NCI-H510A treated with DMSO at 0.1 percent for 48 hours (cell line): ENCODE measurements around the gene GPC6.

ENCODE experiments used
- DNase-seq: peaks from one replicate; lab custom pipeline; 2025; lab: John Stamatoyannopoulos, UW

GPC6 gene

DNA sequence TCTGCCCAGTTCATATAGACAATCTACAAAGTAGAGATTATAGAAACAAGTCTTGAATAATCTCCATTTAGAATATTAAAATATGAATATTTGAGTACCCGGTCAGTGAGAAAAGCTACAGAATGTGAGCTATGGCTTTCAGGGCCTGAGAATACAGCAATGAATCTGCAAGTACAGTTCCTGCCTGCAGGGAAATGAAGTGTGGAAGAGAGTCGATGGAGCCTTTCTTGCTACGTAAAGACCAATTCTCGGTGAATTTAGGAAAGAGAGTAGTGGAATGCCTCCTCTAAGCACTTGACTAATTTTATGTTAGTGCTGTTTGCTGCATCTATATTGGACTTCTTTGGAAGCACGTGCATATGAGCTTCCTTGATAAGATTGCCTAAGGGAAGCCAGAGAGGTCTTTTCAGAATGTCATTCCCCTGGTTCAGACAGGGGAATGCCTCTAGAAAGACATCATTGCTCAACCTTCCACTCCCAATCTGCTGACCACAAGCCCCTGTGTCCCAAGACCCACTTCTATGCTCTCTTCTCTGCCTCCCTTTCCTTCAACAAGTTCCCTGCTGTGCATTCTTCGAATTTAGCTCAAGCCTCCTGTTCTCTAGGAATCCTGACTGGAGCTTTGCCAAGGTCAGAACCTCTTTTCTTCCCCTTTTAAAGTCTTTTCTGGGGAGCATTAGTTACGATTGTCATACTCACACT lies 41.9 kb downstream of the GPC6 start:
- DNase-seq: no peak

DNA sequence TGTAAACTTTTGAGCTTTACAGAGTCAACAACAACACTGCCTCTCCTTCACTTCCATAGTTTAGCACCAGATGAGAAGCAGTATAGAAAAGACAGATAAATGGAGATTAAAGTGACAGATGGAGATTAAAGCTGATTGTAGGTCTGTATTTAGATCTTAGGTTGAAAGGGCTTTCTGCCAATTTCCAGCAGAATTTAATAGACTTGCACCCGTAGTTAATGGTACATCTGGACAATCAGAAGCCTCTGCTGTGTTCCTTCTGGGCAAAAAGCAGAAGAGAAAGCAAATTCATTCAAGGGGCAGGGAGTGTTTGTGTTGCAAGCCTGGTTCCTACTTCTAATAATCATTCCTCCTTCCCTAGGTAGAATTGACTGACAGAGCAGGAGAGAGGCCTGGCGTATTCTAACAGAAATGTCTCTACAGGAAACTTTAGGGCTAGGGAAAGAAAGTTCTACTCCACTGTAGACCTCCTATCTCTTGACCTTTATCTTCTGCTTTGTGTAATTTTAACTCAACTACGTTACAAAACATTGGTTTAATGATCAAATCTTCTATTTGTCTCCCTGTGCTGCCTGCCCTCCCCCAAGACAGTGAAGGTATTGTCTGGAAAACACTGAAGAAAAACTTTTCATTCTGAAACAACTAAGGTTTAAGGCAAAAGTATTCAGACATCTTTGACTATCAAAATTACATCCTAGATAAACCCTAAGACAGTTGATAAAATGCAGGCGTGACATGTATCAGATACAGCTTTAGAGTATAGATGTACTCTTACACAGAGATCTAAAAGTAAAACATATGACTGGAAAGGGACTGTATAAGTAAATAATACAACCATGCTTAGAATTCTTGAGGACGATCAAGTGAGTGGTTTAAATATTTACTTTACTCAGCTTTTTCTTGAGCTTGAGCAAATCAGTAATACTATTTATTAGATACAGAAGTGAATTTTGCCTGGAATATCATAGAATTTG lies 44.4 kb downstream of the GPC6 start:
- no peak for DNase-seq

DNA sequence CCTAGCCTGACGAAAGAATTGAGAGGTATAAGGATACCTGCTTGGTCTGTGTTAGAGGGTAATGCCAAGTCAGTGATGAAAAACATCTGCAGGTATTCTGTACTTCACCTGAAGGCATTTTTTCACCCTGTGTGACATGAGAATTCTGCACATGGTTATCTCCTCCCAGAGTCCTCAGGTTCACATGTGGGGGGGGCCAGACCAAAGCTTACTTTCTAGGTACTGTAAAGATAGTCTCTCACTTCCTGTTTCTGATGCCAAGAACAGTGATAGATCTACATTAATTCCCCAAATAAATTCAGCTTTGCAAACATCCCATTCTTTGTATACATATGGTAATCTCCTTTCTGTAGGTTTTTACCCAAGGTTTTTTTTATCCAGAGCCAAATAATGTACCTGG lies 53.4 kb downstream of the GPC6 start:
- DNase-seq: no peak

DNA sequence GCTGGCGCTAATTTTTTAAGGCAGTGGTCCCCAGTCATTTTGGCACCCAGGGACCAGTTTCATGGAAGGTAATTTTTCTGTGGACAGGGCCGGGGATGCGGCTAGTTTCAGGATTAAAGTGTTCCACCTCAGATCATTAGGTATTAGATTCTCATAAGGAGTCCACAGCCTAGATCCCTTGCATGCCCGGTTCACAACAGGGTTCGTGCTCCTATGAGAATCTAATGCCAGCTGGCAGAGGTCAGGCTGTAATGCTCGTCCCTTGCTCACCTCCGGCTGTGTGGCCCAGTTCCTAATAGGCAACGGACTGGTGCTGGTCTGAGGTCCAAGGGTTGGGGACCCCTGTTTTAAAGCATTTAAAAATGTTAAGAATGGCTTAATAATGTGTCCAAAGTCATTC lies 54.1 kb downstream of the GPC6 start:
- DNase-seq: no peak

DNA sequence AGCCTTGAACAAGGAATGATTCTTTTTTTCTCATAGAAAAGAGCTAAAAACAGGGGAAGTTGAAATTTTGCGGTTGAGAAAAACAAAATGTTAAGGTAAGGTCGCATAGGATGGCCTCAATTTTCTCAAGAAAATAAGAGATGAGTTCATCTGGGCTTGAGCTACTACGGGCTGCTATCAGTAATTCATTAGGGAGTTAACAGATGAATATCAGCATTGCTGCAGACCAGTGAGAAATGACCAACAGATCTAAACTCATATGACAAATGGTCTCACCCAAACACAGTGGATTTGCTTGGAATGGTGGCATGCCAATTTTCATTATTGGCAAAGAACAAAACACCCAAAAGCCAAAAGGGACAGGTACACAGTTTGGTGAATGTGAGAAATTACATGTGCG lies 56.6 kb downstream of the GPC6 start:
- no peak for DNase-seq

DNA sequence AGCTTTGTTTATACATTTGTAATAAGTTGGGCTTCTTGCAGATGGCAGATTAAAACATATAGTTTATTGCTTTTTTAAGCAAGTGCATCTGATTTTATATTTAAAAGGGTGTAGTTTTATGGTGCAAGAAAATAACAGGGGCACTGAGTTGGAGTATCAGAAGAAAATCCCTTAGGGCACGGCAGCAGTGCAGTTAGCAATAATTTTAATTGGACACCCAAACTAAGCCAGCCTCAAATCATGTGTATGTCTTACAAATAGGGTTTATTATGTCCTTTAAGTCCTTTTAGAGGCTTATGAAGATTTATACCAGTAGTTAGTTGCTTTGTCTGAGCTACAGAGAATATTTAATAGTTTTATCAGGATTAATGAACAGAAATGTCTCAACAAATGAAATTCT lies 57.5 kb downstream of the GPC6 start:
- DNase-seq: no peak

DNA sequence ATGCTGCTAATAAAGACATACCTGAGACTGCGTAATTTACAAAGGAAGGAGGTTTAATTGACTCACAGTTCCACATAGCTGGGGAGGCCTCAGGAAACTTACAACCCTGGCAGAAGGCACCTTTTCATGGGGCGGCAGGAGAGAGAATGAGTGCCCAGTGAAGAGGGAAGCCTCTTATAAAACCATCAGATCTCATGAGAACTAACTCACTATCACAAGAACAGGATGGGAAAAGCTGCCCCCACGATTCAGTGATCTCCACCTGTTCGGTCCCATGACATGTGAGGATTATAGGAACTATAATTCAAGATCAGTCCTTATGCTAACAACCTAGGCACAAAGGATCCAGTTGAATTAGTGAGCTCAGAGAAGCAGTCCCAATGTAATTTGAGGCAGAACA lies 59.4 kb downstream of the GPC6 start:
- DNase-seq: peak; percentile 64

DNA sequence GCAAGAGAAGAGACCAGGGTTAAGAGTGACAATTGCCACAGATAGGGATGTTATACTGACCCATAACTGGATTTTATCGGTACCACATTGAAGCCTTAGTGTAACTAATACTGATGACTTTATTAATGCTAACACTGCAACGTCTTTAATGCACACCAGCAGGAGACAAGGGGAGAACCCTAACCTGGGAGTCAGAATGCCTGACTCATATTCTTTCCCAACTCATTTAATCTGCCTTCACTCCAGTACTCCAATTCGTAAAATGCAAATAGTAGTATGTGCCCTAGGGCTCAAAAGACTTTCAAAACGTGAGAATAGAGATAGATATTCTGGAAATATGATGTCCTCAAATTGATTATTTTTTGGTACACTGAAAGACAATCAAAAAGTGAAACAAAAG lies 62.4 kb downstream of the GPC6 start:
- no peak for DNase-seq

DNA sequence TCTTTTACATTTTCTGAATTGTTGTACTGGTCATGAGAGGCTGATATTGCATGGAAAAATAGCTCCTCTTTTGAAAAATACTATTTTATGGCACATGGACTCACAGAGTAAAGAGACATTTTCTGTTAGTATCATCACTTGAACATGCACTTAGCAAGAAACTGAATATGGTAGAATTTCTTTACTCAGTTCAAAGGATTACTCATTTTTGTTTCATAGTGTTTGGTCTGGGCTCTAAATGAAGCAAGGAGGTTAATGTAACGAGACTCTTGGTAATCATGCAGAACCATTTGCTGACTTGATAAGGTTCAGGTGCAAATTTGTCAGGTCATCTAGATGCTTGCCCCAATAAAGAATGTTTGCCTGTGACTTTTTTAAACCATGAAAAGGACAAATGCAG lies 63.2 kb downstream of the GPC6 start:
- peak; percentile 45 for DNase-seq

DNA sequence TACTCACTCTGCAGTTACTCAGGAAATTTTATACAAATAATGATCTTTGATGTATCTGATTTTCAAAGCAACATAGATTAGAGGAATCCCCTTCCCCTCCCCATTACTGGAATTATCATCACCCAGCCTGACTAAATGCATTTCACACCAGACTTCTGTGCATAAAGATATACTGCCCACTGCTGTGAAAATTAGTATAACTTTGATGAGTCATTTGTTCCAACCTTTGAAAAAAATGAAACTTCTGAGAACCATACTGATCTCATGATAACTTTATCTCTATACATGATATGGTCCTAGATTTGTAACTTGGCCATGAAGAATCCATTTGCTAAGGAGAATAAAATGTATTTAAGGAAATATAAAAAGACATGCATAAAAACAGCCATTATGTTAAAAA lies 63.9 kb downstream of the GPC6 start:
- DNase-seq: no peak

DNA sequence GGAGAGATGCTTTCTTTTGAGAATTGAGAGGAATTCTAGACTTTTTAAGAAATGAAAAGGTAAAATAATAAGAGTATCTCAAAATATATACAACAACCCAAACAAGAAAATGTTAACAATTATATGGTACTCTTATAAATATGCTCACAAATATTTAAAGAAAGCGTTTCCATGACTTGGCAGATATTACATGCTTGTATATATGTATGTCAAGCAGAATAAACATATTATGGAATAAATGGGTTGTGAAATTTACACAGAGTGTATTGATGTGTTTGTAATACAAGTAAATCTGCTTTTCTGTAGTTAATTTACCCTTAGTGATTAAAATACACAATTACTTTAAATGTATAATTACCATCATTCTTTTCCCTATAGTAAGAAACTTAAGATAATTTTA lies 65.8 kb downstream of the GPC6 start:
- no peak for DNase-seq

DNA sequence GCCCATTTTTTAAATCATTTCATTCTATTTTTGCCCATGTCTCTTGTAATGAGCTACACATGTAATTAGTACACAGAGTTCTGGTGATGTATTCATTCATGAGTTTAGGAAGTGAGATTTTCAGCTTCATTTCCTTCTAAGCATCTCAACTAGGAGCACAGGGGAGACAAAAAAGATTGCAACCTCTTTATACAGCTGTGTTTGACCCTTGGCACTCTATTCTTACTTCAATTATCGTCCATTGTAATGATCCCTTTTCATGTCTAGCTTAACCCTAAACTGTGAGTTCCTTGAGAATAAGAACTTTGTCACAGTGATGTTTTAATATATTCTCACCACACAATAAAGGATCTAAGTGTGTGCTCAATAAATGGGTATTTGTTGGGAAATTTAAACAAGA lies 67.1 kb downstream of the GPC6 start:
- DNase-seq: no peak

DNA sequence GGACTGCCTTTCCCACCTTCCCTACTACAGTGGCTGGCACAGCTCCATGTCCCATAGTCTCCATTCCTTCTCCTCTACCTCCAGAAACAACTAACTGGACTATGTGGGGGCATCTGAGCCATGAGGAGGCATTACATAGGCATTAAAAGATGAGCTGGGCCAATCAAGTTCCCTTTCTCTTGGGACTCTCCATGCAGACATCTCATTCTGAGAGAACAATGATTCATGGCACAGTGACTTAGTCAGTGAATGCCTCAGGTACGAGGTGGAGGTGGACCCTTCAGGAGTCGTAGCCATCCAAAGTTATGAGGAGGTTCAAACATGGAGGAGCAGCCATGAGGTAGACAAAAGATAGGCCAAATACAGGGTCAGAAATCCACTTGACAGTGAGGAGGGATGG lies 70.0 kb downstream of the GPC6 start:
- no peak for DNase-seq

DNA sequence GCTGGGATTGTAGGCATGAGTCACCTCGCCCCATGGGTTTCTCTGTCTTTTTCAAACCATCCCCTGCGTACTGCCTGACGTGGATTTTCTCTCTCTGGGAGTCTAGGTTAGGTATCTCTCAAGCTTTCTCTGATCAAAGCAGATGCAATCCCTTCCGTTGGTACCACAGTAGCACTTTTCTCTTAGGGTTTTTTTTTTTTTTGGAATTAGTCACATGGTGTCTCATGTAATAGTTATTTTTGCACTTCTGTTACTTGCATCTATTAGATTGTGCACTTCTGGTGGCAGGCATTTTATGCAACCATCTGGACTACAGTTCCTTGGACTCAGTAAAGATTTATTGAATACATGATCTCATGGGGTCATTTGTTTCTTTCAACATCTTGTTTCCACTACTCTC lies 72.1 kb downstream of the GPC6 start:
- DNase-seq: no peak

DNA sequence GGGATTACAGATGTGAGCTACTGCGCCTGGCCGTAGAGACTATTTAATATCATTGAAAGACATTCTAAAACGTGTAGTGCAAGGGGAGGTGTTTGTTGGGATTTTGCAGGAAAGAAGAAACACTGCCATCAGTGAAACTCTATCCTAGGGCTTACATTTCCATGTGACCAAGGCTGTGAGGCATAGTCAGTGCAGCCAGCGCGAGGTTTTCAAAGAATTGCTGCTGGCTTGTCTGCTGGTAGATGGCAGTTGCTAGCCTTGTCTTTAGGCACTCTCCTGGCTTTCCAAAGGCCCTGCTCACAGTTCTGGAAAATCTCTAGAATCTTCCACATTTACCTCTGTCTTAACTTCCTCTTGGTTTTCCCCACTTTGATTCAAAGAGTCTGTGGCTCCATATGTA lies 77.5 kb downstream of the GPC6 start:
- no peak for DNase-seq

DNA sequence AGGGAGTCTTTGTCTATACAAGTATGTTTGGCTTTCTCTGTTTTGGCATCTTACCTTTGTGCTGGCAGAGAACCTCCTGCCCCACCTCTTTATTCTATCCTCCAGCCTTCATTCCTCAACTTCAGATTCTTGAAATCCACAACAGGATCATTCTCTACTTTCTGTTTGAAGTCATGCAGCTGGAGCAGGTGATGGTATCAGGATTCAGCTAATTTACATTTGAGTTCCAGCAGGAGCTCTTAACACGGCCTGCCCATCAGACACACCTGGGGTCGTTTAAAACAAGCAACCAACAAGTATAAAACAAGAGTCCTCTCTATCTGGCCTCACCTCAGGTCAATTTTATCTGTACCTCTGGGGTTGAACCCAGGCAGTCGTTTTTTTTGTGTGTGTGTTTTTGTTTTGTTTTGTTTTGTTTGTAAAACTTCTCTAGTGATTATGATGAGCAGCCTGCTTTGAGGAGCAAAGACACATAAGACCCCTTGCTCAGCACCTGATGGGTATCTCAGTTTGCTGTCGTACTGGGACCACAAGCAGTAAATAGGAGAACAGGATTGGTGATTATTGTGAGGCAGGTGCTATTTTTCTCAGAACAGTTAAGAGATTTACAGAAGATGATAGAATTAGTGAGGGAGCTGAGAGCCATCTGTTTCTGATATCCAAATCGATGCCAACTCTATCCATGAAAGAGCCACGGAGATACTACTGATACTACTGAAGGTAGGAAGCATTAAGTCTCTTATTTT lies 78.4 kb downstream of the GPC6 start:
- peak; percentile 27 for DNase-seq

DNA sequence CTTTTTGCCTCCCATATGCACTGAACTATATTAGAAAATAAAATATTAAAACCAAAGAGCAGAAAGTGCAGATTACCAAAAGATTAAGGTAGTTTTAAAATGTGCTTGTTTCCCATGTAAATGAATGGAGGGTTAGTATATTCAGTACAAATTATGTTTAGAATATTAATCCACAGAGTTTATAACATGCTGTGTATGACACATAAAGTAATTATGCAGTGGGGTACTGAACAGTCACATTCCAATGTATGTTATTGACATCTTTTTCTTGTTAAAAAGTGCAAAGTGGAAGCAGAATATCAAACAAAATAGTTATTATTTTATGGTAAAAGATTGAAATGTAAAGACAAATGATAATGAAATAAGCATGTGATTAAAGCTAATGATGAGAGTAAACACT lies 79.3 kb downstream of the GPC6 start:
- DNase-seq: no peak

DNA sequence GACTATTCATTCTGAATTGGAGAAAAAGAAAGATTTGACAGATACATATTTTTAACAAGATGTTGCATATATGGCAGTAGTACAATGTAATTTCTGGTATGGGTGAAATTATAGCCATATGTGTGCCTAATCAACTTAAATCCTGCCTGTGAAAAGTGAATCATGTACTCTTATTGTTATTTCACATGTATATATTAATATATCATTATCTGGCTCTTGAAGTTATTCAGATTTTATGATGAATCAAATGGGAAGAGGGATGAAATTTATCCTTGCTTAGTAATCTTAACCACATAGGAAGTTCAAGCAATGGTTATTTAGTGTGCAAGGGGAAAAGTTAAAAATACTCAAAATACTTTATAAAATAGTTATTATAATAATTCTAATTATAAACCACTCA lies 80.5 kb downstream of the GPC6 start:
- no peak for DNase-seq

DNA sequence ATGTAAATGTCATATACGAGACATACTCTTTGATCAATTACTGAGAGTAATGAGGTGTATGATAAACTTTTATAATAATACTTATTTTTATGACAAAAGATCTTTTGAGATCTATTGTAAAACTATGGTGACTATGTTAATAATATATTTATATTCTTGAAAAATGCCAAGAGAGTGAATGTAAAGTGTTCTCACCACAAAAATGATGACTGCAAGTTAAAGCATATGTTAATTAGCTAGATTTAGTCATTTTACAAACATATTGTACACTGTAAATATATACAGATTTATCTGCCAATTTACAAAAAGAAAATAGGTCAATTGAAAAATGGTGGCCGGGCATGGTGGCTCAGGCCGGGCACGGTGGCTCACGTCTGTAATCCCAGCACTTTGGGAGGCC lies 81.0 kb downstream of the GPC6 start:
- no peak for DNase-seq

DNA sequence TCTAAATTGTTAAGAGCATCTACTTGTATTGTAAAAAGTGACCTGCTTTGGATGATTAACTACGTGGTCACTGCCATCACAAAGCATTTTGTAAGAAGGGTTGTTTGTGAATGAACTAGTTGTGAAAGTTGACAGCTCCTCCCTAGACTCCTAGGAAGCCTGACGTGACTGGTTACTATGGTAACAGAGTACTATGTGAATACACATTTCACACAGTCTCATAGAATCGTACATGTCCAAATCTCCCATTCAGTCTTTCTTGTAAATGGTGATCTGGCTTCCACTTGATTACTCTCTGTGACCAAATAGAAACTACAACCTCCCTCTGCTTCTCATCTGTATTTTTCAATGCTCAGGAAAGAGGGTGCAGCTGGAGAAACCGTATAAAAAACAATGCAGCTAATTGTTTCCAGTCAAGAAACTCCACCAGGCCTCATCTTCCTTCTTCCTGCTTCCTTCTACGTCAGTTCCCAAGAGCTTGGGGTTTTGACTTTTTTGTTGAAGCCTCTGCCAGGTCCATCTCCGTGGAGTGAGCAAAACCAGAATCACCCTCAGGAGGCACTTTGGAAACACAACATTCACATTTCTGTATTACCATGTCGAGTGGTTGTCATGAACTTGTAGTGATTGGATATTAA lies 83.4 kb downstream of the GPC6 start:
- DNase-seq: no peak

DNA sequence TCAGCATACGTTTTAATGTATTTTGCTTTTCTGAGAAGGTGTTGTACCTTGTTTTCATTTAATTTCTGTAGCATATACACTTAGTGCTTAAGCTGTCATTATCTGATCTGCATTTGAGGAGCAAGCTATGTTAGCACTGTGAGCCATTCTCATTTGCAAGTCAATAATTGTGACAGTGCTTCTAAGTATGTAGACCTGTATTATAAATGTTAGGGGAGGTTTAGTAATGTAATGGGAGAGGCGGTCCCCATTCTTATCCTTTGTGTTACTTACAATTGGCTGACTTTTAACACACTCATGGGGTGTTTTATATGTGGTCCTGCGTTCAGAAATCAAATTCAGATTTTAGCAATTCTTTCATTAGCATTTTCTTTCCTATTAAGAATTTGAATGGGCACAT lies 90.2 kb downstream of the GPC6 start:
- DNase-seq: no peak

DNA sequence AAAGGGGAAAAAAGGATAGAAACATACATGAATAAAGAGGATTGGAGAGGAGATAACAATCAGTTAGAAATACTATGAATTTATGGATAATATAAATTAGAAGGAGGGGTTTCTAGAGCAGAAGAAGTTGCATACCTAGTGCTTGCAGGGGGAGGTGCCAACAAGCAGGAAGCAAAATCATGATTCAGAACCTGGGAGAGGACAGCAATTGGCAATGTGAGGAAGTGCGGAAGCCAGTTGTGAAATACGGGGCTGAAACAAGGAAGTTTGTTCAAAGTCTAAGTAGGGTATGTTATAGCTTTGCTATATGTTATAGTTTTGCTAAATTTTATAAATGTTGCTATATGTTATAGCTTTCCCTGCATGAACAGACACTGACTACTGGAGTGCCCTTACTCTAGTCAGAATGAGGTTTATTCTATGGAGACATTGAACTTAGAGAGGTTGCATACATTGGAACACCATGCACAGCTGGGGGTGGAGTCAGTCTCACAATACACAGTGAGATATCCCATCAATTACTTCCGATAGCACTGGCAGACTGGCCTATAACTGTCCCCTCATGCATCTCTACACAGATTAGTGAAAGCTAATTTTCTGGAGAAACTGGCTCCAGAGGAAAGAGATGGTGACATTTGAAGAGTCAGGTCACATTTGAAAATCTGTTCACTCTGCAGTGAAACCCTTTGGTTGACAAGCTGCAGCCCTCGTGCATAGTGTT lies 92.1 kb downstream of the GPC6 start:
- no peak for DNase-seq
